Upper lobe of right lung (tissue), 1 donor: Measurements from ENCODE around the gene MID1. TPM values are rescaled to one million over a fixed set of nuclear protein-coding genes. Genes with fewer than 3 reads are reported as not detected.

ENCODE experiments used
- ATAC-seq: fragments of 200-7000 bp; cut with Tn5 transposase; one replicate; pipeline ENCODE4 v1.9.1; 2020; ENCODE audit warnings: mild to moderate bottlenecking, moderate library complexity
- DNase-seq: peaks from one replicate; pipeline ENCODE4 v3.0.0-alpha.2; 2020
- H3K27ac ChIP-seq: fragments of 200-600 bp; one replicate; pipeline ENCODE4 v1.8.0; 2022
- H3K27me3 ChIP-seq: fragments of 200-600 bp; one replicate; pipeline ENCODE4 v1.8.0; 2022; ENCODE audit warnings: mild to moderate bottlenecking
- H3K36me3 ChIP-seq: fragments of 200-600 bp; one replicate; pipeline ENCODE4 v1.8.0; 2022
- H3K4me1 ChIP-seq: fragments of 200-600 bp; one replicate; pipeline ENCODE4 v1.8.0; 2022
- H3K4me3 ChIP-seq: fragments of 200-600 bp; one replicate; pipeline ENCODE4 v1.8.0; 2022; ENCODE audit warnings: mild to moderate bottlenecking
- H3K9me3 ChIP-seq: fragments of 200-600 bp; one replicate; pipeline ENCODE4 v1.8.0; 2022
- CTCF ChIP-seq: fragments of 200-600 bp; IDR thresholded peaks from one replicate; pipeline ENCODE4 v1.8.0; 2022; ENCODE audit warnings: antibody characterized with exemption
- intact Hi-C: fragments of 100-400 bp; cut with DNase I; formaldehyde crosslinking; loops from one replicate; pipeline ENCODE4 v1.11.0; 2022
- total RNA-seq: library from RNA; stranded (reverse); fragmentation: NEBNext Ultra II Directional; extraction: Animal tissue kit (Norgen Biotek cat#: 25700); gene quantifications from one replicate; pipeline ENCODE4 v1.2.1, GENCODE V29; 2021
- donor health status: DM: no; HTN: yes; CAD: no; lungs with severe emphysema.

Gene MID1
- total RNA-seq, 1 donor from 2014 or later: 24.5 TPM

- no peak for ATAC-seq
- H3K9me3 ChIP-seq: no peaks in the 10 kb centered on the region
- H3K4me1 ChIP-seq: no peaks in the 10 kb centered on the region
- no peak overlapping the region for H3K4me3 ChIP-seq
- no peaks in the 10 kb centered on the region for H3K27me3 ChIP-seq
- TF ChIP-seq CTCF: no peak
- no peak overlapping the region for H3K27ac ChIP-seq
- intact Hi-C loops: no loop called here
- H3K36me3 ChIP-seq: no peaks in the 10 kb centered on the region
- DNase-seq: no peak
These were observed 118.8 kb downstream of the MID1 start for GRCh38 chrX:10501611-10502010.

- Histone ChIP-seq H3K4me1 (no peaks in the 10 kb centered on the region), H3K27ac (no peak overlapping the region), H3K36me3 (no peaks in the 10 kb centered on the region), H3K9me3 (no peaks in the 10 kb centered on the region), H3K27me3 (no peaks in the 10 kb centered on the region), H3K4me3 (no peak overlapping the region)
- no peak for ATAC-seq
- no peak for TF ChIP-seq CTCF
- no peak for DNase-seq
- intact Hi-C loops: no loop called here
These were observed 123.9 kb downstream of the MID1 start for GRCh38 chrX:10496345-10496965.

GRCh38 chrX:10495677-10496076 is 124.7 kb downstream of the MID1 start:
- no peak overlapping the region for H3K4me3 ChIP-seq
- H3K4me1 ChIP-seq: no peaks in the 10 kb centered on the region
- DNase-seq (no peak), ATAC-seq (no peak)
- H3K27me3 ChIP-seq: no peaks in the 10 kb centered on the region
- H3K27ac ChIP-seq: no peak overlapping the region
- intact Hi-C loops: no loop called here
- no peaks in the 10 kb centered on the region for H3K9me3 ChIP-seq
- TF ChIP-seq CTCF: no peak
- no peaks in the 10 kb centered on the region for H3K36me3 ChIP-seq

GRCh38 chrX:10492250-10492649 is 128.1 kb downstream of the MID1 start:
- ATAC-seq: no peak
- H3K27me3 ChIP-seq: no peaks in the 10 kb centered on the region
- TF ChIP-seq CTCF: no peak
- H3K4me3 ChIP-seq: no peak overlapping the region
- no peaks in the 10 kb centered on the region for H3K4me1 ChIP-seq
- no peak for DNase-seq
- intact Hi-C loops: no loop called here
- no peaks in the 10 kb centered on the region for H3K36me3 ChIP-seq
- H3K9me3 ChIP-seq: no peaks in the 10 kb centered on the region
- no peak overlapping the region for H3K27ac ChIP-seq

- H3K4me1 ChIP-seq: peaks cover 7% of the 10 kb centered on the region
- no peak overlapping the region for H3K4me3 ChIP-seq
- intact Hi-C loops: no loop called here
- H3K9me3 ChIP-seq: no peaks in the 10 kb centered on the region
- ATAC-seq (no peak), DNase-seq (no peak)
- no peaks in the 10 kb centered on the region for H3K27me3 ChIP-seq
- no peak overlapping the region for H3K27ac ChIP-seq
- no peak for TF ChIP-seq CTCF
- H3K36me3 ChIP-seq: no peaks in the 10 kb centered on the region
These were observed 134.0 kb downstream of the MID1 start for GRCh38 chrX:10486373-10486772.

GRCh38 chrX:10485326-10485725 is 135.1 kb downstream of the MID1 start:
- no peak for DNase-seq
- no peaks in the 10 kb centered on the region for H3K27me3 ChIP-seq
- no peaks in the 10 kb centered on the region for H3K36me3 ChIP-seq
- no peak for ATAC-seq
- intact Hi-C loops: no loop called here
- H3K9me3 ChIP-seq: no peaks in the 10 kb centered on the region
- no peak for TF ChIP-seq CTCF
- H3K4me1 ChIP-seq: peaks cover 7% of the 10 kb centered on the region
- no peak overlapping the region for H3K27ac ChIP-seq
- no peak overlapping the region for H3K4me3 ChIP-seq
